Panc1 (cell line): ENCODE data around the gene CCDC38. TPM values are rescaled to one million over a fixed set of nuclear protein-coding genes. Genes with fewer than 3 reads are reported as not detected.

Source experiments
- ATAC-seq: fragments of 200-7000 bp; cut with Tn5 transposase; 2 replicates; pipeline ENCODE4 v1.9.1; 2020; ENCODE audit warnings: mild to moderate bottlenecking, moderate library complexity
- Bru-seq: library from RNA; stranded (reverse); fragments of 400-500 nt; gene quantifications from one replicate; lab custom pipeline; 2021; lab: Mats Ljungman, UMichigan
- BruChase-seq, 2 experiments: library from RNA; stranded (reverse); fragments of 400-500 nt; gene quantifications; one replicate each; lab custom pipeline; 2021; lab: Mats Ljungman, UMichigan
- BruUV-seq: library from RNA; stranded (reverse); fragments of 400-500 nt; replicated peaks from 2 replicates; lab custom pipeline; 2021; lab: Mats Ljungman, UMichigan
- CTCF ChIA-PET: fragments of 300-600 bp; sonication (Branson Sonifier 250); formaldehyde crosslinking; loops from one replicate; lab custom pipeline; 2022; ENCODE audit warnings: antibody characterized with exemption; lab: Charles Lee
- POLR2A ChIA-PET: fragments of 300-600 bp; sonication (Branson Sonifier 250); formaldehyde crosslinking; loops from one replicate; lab custom pipeline; 2022; ENCODE audit warnings: antibody characterized with exemption; lab: Charles Lee
- DNase-seq: peaks from one replicate; pipeline ENCODE4 v3.0.0-alpha.2; 2010; ENCODE audit warnings: low read depth, low spot score
- H3K27ac ChIP-seq: 2 replicates; pipeline ENCODE4 v1.5.1; 2011; ENCODE audit warnings: mild to moderate bottlenecking, low read length, inconsistent platforms
- H3K27me3 ChIP-seq: fragments of 200-500 bp; sonication (Bioruptor generic); 2 replicates; pipeline ENCODE4 v1.6.0; 2014; ENCODE audit warnings: low read length, inconsistent platforms; ENCODE audit not compliant: control insufficient read depth, insufficient read depth
- H3K36me3 ChIP-seq: fragments of 200-500 bp; sonication (Bioruptor generic); 2 replicates; pipeline ENCODE4 v1.5.1; 2014; ENCODE audit warnings: inconsistent platforms, mild to moderate bottlenecking, low read length, moderate library complexity; ENCODE audit not compliant: control insufficient read depth, insufficient read depth
- H3K4me1 ChIP-seq: 2 replicates; pipeline ENCODE4 v1.5.1; 2011; ENCODE audit warnings: inconsistent platforms, mild to moderate bottlenecking, low read length, moderate library complexity; ENCODE audit not compliant: control insufficient read depth, insufficient read depth
- H3K4me3 ChIP-seq, 2 experiments: 2 replicates each; pipeline ENCODE4 v1.5.1; 2011 to 2012; ENCODE audit warnings: low read depth in 2 of 2, low read length in 2 of 2, mild to moderate bottlenecking in 2 of 2, inconsistent platforms in 1 of 2, moderate library complexity in 1 of 2
- H3K9me3 ChIP-seq: fragments of 200-500 bp; sonication (Bioruptor generic); 2 replicates; pipeline ENCODE4 v1.5.1; 2014; ENCODE audit warnings: low read depth, mild to moderate bottlenecking, inconsistent platforms, low read length, moderate library complexity; ENCODE audit not compliant: control insufficient read depth, insufficient read depth
- POLR2AphosphoS5 ChIP-seq: IDR thresholded peaks from 2 replicates; pipeline ENCODE4 v1.6.1; 2012; ENCODE audit warnings: mild to moderate bottlenecking, low read depth, low read length, moderate library complexity
- SIN3A ChIP-seq: IDR thresholded peaks from 2 replicates; pipeline ENCODE4 v1.6.1; 2012; ENCODE audit warnings: low read depth, mild to moderate bottlenecking, low read length, moderate library complexity, borderline replicate concordance; ENCODE audit not compliant: insufficient read depth
- TCF7L2 ChIP-seq: IDR thresholded peaks from 2 replicates; pipeline ENCODE4 v1.6.1; 2011; ENCODE audit warnings: mild to moderate bottlenecking, low read depth, low read length, inconsistent platforms
- in situ Hi-C: cut with HindIII; loops from 2 replicates; pipeline ENCODE4 v1.10.0; 2016; ENCODE audit warnings: low sequenced_read_pairs, low pct_unique_long_range_greater_than_20kb
- intact Hi-C: fragments of 100-400 bp; cut with micrococcal nuclease; formaldehyde crosslinking; loops from one replicate; pipeline ENCODE4 v1.10.0; 2022; ENCODE audit not compliant: unreplicated experiment
- long read RNA-seq: library from polyadenylated mRNA; unstranded; transcript quantifications from one replicate; pipeline ENCODE4 v2.0.0, GENCODE V29; 2021; ENCODE audit not compliant: unreplicated experiment
- polyA plus RNA-seq: library from polyadenylated mRNA; unstranded; fragments of >200 nt; gene quantifications from one replicate; pipeline ENCODE4 v1.2.1, GENCODE V29; 2012; ENCODE audit warnings: missing spikeins; ENCODE audit not compliant: insufficient read length
- total RNA-seq: library from RNA; stranded (reverse); gene quantifications from one replicate; pipeline ENCODE4 v1.2.1, GENCODE V29; 2021; ENCODE audit not compliant: unreplicated experiment
- TF ChIP-seq, protein P1 (sequence below), 2 experiments: IDR thresholded peaks; 2 replicates each; pipeline ENCODE4 v1.6.1; 2011 to 2012; ENCODE audit warnings: low read depth in 2 of 2, control low read depth in 1 of 2, low read length in 1 of 2, mild to moderate bottlenecking in 1 of 2, moderate library complexity in 1 of 2; ENCODE audit not compliant: insufficient read depth in 1 of 2
- TF ChIP-seq, protein P2 (sequence below): fragments of 450-650 bp; IDR thresholded peaks from 2 replicates; pipeline ENCODE4 v1.5.1; 2017; ENCODE audit warnings: mild to moderate bottlenecking

Gene CCDC38
- total RNA-seq (not detected), Bru-seq, nascent RNA (percentile 9 among the genes with signal in this experiment), BruChase-seq, experiment 1, labeled RNA remaining after a 2-hour chase (percentile 11 among the genes with signal in this experiment), BruChase-seq, experiment 2, labeled RNA remaining after a 6-hour chase (percentile 5 among the genes with signal in this experiment)
- not detected for polyA plus RNA-seq
- long read RNA-seq = 0 reads

DNA sequence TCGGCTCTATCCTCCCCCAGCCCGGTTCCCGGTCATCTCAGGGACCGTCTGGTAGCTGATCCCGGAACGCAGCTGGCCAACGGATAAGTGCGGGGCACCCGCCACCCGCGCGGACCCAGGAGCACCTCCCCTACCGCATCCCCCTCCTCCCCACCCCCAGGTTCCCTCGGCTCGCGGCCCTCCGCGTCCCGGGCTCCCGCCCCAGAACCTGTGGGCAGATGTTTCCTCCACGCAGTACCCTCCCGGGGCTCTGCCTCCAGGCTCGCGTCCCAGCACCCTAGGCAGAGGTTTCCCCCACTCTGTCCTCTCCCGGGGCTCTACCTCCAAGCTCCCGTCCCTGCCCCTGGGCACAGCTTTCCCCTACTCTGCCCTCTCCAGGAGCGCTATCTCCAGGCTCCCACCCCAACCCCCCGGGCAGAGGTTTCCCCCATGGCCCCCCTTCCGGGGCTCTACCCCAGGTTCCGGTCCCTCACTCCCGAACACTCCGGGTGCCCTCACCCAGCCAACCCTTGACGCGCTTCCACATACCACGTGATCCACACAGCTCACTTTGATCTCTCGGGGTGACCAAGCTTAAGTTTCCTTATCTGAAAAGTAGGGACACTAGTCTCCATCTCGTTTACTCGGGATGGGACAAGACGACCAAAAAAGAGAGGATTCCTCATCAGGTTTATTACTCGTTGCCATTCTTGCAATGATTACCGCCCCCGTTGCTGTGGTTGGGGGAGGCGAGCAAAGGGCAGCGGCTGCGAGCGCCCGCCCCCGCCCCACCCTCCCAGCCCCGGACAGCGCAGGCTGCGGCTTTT, at the start of gene CCDC38:
Gene CCDC38, minus strand, starts transcription at position 91 of the 806 bp plus-strand sequence. CDS start 6,105 bp downstream, outside the sequence.
- peak; percentile 97 for ATAC-seq
- TF ChIP-seq POLR2AphosphoS5 (no peak), TCF7L2 (peak; percentile 95), SIN3A (no peak)
- TF ChIP-seq, protein P1, sequence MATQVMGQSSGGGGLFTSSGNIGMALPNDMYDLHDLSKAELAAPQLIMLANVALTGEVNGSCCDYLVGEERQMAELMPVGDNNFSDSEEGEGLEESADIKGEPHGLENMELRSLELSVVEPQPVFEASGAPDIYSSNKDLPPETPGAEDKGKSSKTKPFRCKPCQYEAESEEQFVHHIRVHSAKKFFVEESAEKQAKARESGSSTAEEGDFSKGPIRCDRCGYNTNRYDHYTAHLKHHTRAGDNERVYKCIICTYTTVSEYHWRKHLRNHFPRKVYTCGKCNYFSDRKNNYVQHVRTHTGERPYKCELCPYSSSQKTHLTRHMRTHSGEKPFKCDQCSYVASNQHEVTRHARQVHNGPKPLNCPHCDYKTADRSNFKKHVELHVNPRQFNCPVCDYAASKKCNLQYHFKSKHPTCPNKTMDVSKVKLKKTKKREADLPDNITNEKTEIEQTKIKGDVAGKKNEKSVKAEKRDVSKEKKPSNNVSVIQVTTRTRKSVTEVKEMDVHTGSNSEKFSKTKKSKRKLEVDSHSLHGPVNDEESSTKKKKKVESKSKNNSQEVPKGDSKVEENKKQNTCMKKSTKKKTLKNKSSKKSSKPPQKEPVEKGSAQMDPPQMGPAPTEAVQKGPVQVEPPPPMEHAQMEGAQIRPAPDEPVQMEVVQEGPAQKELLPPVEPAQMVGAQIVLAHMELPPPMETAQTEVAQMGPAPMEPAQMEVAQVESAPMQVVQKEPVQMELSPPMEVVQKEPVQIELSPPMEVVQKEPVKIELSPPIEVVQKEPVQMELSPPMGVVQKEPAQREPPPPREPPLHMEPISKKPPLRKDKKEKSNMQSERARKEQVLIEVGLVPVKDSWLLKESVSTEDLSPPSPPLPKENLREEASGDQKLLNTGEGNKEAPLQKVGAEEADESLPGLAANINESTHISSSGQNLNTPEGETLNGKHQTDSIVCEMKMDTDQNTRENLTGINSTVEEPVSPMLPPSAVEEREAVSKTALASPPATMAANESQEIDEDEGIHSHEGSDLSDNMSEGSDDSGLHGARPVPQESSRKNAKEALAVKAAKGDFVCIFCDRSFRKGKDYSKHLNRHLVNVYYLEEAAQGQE (IDR thresholded peaks at IDR 0.05; ENCODE audit: insufficient read depth in 1 of 2, low read depth in 2 of 2, low read length in 1 of 2) = no peak
- TF ChIP-seq, protein P2, sequence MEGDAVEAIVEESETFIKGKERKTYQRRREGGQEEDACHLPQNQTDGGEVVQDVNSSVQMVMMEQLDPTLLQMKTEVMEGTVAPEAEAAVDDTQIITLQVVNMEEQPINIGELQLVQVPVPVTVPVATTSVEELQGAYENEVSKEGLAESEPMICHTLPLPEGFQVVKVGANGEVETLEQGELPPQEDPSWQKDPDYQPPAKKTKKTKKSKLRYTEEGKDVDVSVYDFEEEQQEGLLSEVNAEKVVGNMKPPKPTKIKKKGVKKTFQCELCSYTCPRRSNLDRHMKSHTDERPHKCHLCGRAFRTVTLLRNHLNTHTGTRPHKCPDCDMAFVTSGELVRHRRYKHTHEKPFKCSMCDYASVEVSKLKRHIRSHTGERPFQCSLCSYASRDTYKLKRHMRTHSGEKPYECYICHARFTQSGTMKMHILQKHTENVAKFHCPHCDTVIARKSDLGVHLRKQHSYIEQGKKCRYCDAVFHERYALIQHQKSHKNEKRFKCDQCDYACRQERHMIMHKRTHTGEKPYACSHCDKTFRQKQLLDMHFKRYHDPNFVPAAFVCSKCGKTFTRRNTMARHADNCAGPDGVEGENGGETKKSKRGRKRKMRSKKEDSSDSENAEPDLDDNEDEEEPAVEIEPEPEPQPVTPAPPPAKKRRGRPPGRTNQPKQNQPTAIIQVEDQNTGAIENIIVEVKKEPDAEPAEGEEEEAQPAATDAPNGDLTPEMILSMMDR = no peak
- H3K4me1 ChIP-seq = no peaks in the 10 kb centered on the region
- BruUV-seq = no TSS peak
- H3K4me3 ChIP-seq = peak within 1 kb of the TSS; percentile 63 to 83
- DNase-seq = peak; percentile 18
- in situ Hi-C loops (no loop called here), intact Hi-C loops (no loop called here)
- H3K36me3 ChIP-seq = no peaks in the 10 kb centered on the region; the same call in 1 of the 2 replicates
- no peaks in the 10 kb centered on the region for H3K9me3 ChIP-seq
- ChIA-PET POLR2A (no interaction called here), CTCF (interaction anchor here (1.8 kb wide), 1 partner anchor 24 kb away, joined by 9 read pairs; no protein-coding TSS in a partner anchor)
- peaks cover 7% of the 10 kb centered on the region; the same call in 1 of the 2 replicates for H3K27me3 ChIP-seq
- H3K27ac ChIP-seq = peak within 1 kb of the TSS; percentile 48; the same call in 1 of the 2 replicates

DNA sequence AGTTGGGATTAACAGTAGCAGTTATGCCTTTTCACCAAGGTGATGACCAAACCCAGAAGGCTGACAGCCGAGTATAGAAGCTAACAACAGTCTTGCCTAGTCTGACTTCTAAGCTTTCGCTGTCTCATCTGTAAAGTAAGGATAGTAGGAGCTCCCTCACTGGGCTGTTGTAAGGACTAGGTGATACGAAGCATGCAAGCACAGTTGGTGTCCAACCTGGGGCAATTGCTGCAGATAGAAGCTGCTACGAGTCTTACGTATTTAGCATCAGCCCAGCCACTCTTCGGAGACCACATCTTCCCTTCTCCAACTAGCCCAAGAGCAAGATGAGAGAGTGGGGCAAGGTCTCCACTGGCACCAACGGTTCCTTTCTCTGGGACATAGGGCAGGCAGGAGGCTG, 47.7 kb upstream of the CCDC38 start:
- Histone ChIP-seq H3K36me3 (no peaks in the 10 kb centered on the region), H3K4me1 (no peaks in the 10 kb centered on the region), H3K27ac (no peak overlapping the region), H3K4me3 (no peak overlapping the region), H3K27me3 (peaks cover 17% of the 10 kb centered on the region), H3K9me3 (no peaks in the 10 kb centered on the region)
- DNase-seq (no peak), ATAC-seq (no peak)
- BruUV-seq = no TSS peak
- no peak for TF ChIP-seq POLR2AphosphoS5
- TF ChIP-seq, protein P2 = no peak
- no peak for TF ChIP-seq TCF7L2
- TF ChIP-seq SIN3A = no peak
- TF ChIP-seq, protein P1 (IDR thresholded peaks at IDR 0.05; ENCODE audit: insufficient read depth in 1 of 2, low read depth in 2 of 2, low read length in 1 of 2) = no peak
- ChIA-PET CTCF (interaction anchor here (0.6 kb wide), 1 partner anchor 18 kb away, joined by 5 read pairs; no protein-coding TSS in a partner anchor), POLR2A (no interaction called here)
- intact Hi-C loops = no loop called here
- in situ Hi-C loops = no loop called here
